OCI-LY7 (cell line): ENCODE data around the gene LRRC70.

Source experiments
- EZH2phosphoT487 ChIP-seq: fragments of 200-600 bp; sonication (generic); IDR thresholded peaks from 2 replicates; pipeline ENCODE4 v1.6.1; 2018; ENCODE audit warnings: low read depth, borderline replicate concordance, mild to moderate bottlenecking, mixed run types, antibody characterized with exemption, low read length, moderate library complexity, mixed read lengths
- TF ChIP-seq, protein P1 (sequence below): fragments of 200-600 bp; sonication (generic); conservative IDR thresholded peaks from 2 replicates; pipeline ENCODE4 v1.5.1; 2014; ENCODE audit warnings: mild to moderate bottlenecking, antibody characterized with exemption, low read length, moderate library complexity, mixed read lengths

- TF ChIP-seq, protein P1, sequence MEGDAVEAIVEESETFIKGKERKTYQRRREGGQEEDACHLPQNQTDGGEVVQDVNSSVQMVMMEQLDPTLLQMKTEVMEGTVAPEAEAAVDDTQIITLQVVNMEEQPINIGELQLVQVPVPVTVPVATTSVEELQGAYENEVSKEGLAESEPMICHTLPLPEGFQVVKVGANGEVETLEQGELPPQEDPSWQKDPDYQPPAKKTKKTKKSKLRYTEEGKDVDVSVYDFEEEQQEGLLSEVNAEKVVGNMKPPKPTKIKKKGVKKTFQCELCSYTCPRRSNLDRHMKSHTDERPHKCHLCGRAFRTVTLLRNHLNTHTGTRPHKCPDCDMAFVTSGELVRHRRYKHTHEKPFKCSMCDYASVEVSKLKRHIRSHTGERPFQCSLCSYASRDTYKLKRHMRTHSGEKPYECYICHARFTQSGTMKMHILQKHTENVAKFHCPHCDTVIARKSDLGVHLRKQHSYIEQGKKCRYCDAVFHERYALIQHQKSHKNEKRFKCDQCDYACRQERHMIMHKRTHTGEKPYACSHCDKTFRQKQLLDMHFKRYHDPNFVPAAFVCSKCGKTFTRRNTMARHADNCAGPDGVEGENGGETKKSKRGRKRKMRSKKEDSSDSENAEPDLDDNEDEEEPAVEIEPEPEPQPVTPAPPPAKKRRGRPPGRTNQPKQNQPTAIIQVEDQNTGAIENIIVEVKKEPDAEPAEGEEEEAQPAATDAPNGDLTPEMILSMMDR = no peak
- no peak for TF ChIP-seq EZH2phosphoT487
Observed at GRCh38 chr5:62581836-62582597, 3.4 kb downstream of the LRRC70 start.
